Neural cell (in vitro differentiated cells): ENCODE measurements around the gene LNX2.

ENCODE experiments used
- EP300 ChIP-seq: fragments of 450-650 bp; conservative IDR thresholded peaks from 2 replicates; pipeline ENCODE4 v1.6.1; 2014; ENCODE audit warnings: antibody characterized with exemption, mild to moderate bottlenecking, moderate library complexity; ENCODE audit not compliant: poor library complexity, severe bottlenecking
- EZH2 ChIP-seq: fragments of 200-600, 300-800 bp; shearing (Covaris generic), sonication (generic); IDR thresholded peaks from 2 replicates; pipeline ENCODE4 v1.6.1; 2014; ENCODE audit warnings: antibody characterized with exemption, low read length, borderline replicate concordance, mild to moderate bottlenecking; ENCODE audit not compliant: insufficient read depth, poor library complexity, severe bottlenecking
- MXI1 ChIP-seq: fragments of 450-650 bp; conservative IDR thresholded peaks from 2 replicates; pipeline ENCODE4 v1.6.1; 2014; ENCODE audit warnings: antibody characterized with exemption, mild to moderate bottlenecking; ENCODE audit not compliant: poor library complexity, severe bottlenecking
- SMC3 ChIP-seq: fragments of 450-650 bp; conservative IDR thresholded peaks from 2 replicates; pipeline ENCODE4 v1.6.1; 2014; ENCODE audit warnings: antibody characterized with exemption, mild to moderate bottlenecking, moderate library complexity; ENCODE audit not compliant: poor library complexity
- TF ChIP-seq, protein P1 (sequence below): fragments of 450-650 bp; IDR thresholded peaks from 2 replicates; pipeline ENCODE4 v1.5.1; 2014; ENCODE audit warnings: antibody characterized with exemption, mild to moderate bottlenecking, moderate library complexity; ENCODE audit not compliant: poor library complexity, severe bottlenecking
- TF ChIP-seq, protein P2 (sequence below): IDR thresholded peaks from 2 replicates; pipeline ENCODE4 v1.6.1; 2012; ENCODE audit warnings: borderline replicate concordance

DNA sequence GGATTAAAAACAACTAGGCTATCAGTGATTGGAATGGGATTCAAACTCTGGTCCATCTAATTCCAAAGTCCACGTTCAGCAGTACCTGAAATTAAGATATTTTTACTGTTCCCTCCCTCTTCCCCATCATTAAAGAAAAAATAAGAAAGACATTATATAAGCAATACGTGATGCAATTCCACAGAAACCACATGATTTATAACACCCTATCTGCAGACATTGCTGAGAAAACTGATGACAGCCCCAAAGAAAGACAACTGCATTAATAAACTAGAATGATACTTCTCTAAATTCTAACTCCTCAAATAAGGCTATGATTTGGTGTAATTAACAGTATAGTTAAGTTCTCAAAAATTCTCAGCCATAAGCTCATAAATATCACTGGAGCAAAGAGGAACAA, 19.1 kb downstream of the LNX2 start:
- TF ChIP-seq, protein P1, sequence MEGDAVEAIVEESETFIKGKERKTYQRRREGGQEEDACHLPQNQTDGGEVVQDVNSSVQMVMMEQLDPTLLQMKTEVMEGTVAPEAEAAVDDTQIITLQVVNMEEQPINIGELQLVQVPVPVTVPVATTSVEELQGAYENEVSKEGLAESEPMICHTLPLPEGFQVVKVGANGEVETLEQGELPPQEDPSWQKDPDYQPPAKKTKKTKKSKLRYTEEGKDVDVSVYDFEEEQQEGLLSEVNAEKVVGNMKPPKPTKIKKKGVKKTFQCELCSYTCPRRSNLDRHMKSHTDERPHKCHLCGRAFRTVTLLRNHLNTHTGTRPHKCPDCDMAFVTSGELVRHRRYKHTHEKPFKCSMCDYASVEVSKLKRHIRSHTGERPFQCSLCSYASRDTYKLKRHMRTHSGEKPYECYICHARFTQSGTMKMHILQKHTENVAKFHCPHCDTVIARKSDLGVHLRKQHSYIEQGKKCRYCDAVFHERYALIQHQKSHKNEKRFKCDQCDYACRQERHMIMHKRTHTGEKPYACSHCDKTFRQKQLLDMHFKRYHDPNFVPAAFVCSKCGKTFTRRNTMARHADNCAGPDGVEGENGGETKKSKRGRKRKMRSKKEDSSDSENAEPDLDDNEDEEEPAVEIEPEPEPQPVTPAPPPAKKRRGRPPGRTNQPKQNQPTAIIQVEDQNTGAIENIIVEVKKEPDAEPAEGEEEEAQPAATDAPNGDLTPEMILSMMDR: no peak
- no peak for TF ChIP-seq EP300
- no peak for TF ChIP-seq MXI1
- TF ChIP-seq, protein P2, sequence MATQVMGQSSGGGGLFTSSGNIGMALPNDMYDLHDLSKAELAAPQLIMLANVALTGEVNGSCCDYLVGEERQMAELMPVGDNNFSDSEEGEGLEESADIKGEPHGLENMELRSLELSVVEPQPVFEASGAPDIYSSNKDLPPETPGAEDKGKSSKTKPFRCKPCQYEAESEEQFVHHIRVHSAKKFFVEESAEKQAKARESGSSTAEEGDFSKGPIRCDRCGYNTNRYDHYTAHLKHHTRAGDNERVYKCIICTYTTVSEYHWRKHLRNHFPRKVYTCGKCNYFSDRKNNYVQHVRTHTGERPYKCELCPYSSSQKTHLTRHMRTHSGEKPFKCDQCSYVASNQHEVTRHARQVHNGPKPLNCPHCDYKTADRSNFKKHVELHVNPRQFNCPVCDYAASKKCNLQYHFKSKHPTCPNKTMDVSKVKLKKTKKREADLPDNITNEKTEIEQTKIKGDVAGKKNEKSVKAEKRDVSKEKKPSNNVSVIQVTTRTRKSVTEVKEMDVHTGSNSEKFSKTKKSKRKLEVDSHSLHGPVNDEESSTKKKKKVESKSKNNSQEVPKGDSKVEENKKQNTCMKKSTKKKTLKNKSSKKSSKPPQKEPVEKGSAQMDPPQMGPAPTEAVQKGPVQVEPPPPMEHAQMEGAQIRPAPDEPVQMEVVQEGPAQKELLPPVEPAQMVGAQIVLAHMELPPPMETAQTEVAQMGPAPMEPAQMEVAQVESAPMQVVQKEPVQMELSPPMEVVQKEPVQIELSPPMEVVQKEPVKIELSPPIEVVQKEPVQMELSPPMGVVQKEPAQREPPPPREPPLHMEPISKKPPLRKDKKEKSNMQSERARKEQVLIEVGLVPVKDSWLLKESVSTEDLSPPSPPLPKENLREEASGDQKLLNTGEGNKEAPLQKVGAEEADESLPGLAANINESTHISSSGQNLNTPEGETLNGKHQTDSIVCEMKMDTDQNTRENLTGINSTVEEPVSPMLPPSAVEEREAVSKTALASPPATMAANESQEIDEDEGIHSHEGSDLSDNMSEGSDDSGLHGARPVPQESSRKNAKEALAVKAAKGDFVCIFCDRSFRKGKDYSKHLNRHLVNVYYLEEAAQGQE: no peak
- no peak for TF ChIP-seq EZH2
- TF ChIP-seq SMC3: no peak
